Measurements from ENCODE around the gene PTPRM. TPM values are rescaled to one million over a fixed set of nuclear protein-coding genes. Genes with fewer than 3 reads are reported as not detected.

Gene PTPRM
- total RNA-seq, 1 experiment from 2014 or later: 1.6 TPM

DNA sequence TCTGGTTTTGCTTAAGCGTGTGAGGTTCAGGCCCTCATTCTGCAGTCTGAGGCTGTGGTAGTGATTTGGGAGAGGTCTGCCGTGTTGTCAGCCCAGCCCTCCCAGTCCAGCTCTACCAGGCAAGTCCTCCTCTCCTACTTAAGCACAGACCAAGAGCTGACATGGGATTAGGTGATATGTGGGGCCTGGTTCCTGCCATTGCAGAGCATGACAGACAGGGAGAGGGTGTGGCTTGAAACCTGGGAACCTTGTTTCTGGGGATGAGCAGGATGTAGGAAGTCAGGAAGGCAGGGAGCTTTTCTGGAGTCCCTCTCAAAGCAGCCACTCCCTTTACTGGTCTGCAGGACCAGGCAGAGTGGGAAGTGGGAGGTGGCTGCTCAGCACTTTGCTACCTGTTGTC, 38.6 kb downstream of the PTPRM start:
- Histone ChIP-seq H3K4me3 (ENCODE audit: low read depth in 2 of 2, low read length in 2 of 2) (no peak overlapping the region), H3K27me3 (ENCODE audit: control insufficient read depth, insufficient read depth, low read length) (no peaks in the 10 kb centered on the region), H3K36me3 (ENCODE audit: control insufficient read depth, insufficient read depth, low read length) (no peaks in the 10 kb centered on the region), H3K4me1 (ENCODE audit: control insufficient read depth, insufficient read depth, low read length) (no peaks in the 10 kb centered on the region), H3K9me3 (ENCODE audit: control insufficient read depth, insufficient read depth, low read depth, low read length) (no peaks in the 10 kb centered on the region), H3K27ac (ENCODE audit: low read length) (no peak overlapping the region)
- ChIA-PET POLR2A (interaction anchor here (0.6 kb wide), 1 partner anchor 302 kb away, joined by 3 read pairs; no protein-coding TSS in a partner anchor), CTCF (no interaction called here)
- DNase-seq (ENCODE audit: low read depth, low spot score) (no peak), ATAC-seq (no peak)
- no TSS peak for BruUV-seq (replicated peaks)
- TF ChIP-seq REST (IDR thresholded peaks at IDR 0.05; ENCODE audit: insufficient read depth in 1 of 2, low read depth in 2 of 2, low read length in 1 of 2) (no peak), SIN3A (IDR thresholded peaks at IDR 0.05; ENCODE audit: borderline replicate concordance, insufficient read depth, low read depth, low read length) (no peak), CTCF (IDR thresholded peaks at IDR 0.05) (no peak), POLR2AphosphoS5 (IDR thresholded peaks at IDR 0.05; ENCODE audit: low read depth, low read length) (no peak), TCF7L2 (IDR thresholded peaks at IDR 0.05; ENCODE audit: low read depth, low read length) (no peak)
- in situ Hi-C loops (cut with HindIII; ENCODE audit: low pct_unique_long_range_greater_than_20kb, low sequenced_read_pairs) (no loop called here), intact Hi-C loops (cut with micrococcal nuclease; ENCODE audit: unreplicated experiment) (no loop called here)

DNA sequence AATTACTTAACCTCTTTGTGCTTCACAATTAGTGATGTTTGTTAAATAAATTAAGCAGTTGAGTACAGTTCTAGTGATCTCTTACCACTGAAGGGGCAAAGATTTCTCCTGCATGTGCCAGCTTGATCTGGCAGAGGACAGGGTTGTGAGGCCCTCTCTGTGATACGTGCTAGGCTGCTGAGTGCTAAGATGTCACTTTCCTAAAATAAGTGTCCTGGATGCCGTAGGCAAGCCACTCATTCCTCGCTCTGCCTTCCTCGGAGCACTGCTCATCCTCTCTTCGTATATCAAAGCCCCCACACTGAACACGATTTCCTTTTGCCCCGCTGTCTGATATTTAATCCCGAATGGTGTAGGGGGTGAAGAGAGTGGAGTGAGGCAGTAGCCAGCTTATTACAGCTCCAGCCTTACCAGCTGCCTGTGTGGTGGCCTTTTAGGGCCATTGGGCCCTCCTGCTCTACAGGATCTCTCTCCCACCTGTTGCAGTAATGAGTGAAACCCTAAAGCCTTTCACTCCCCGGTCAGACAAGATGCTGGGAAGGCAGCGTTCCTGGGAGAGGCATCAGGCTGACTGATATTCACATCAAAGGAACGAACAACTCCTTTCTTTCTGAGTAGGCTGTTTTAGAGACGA, 40.5 kb downstream of the PTPRM start:
- no peaks in the 10 kb centered on the region for H3K36me3 ChIP-seq (ENCODE audit: control insufficient read depth, insufficient read depth, low read length)
- in situ Hi-C loops (cut with HindIII; ENCODE audit: low pct_unique_long_range_greater_than_20kb, low sequenced_read_pairs): no loop called here
- TF ChIP-seq REST (IDR thresholded peaks at IDR 0.05; ENCODE audit: insufficient read depth in 1 of 2, low read depth in 2 of 2, low read length in 1 of 2) (no peak), SIN3A (IDR thresholded peaks at IDR 0.05; ENCODE audit: borderline replicate concordance, insufficient read depth, low read depth, low read length) (no peak), POLR2AphosphoS5 (IDR thresholded peaks at IDR 0.05; ENCODE audit: low read depth, low read length) (no peak), TCF7L2 (IDR thresholded peaks at IDR 0.05; ENCODE audit: low read depth, low read length) (no peak), CTCF (IDR thresholded peaks at IDR 0.05) (no peak)
- H3K9me3 ChIP-seq (ENCODE audit: control insufficient read depth, insufficient read depth, low read depth, low read length): no peaks in the 10 kb centered on the region
- ATAC-seq (no peak), DNase-seq (ENCODE audit: low read depth, low spot score) (no peak)
- CTCF ChIA-PET: no interaction called here
- no peak overlapping the region for H3K4me3 ChIP-seq (ENCODE audit: low read depth in 2 of 2, low read length in 2 of 2)
- POLR2A ChIA-PET: no interaction called here
- H3K27ac ChIP-seq (ENCODE audit: low read length): no peak overlapping the region
- H3K27me3 ChIP-seq (ENCODE audit: control insufficient read depth, insufficient read depth, low read length): no peaks in the 10 kb centered on the region
- no TSS peak for BruUV-seq (replicated peaks)
- intact Hi-C loops (cut with micrococcal nuclease; ENCODE audit: unreplicated experiment): no loop called here
- H3K4me1 ChIP-seq (ENCODE audit: control insufficient read depth, insufficient read depth, low read length): no peaks in the 10 kb centered on the region

Measured in Panc1 (cell line).